Left lung (tissue), 10 donors: ENCODE measurements around the gene EIF4E2. TPM values are rescaled to one million over a fixed set of nuclear protein-coding genes. Genes with fewer than 3 reads are reported as not detected.

ENCODE experiments used
- ATAC-seq: fragments of 200-7000 bp; cut with Tn5 transposase; one replicate; pipeline ENCODE4 v1.9.1; 2020; ENCODE audit warnings: moderate library complexity
- DNase-seq, 4 donors: peaks; one replicate each; pipeline ENCODE4 v3.0.0-alpha.2; 2013 to 2020
- H3K27ac ChIP-seq, 2 donors: fragments of 200-600 bp; sonication (generic) in 1 of 2; one replicate each; pipeline versions ENCODE4 v1.5.0 to v1.8.0; 2020 to 2021
- H3K27me3 ChIP-seq, 2 donors: fragments of 200-600 bp; sonication (generic) in 1 of 2; one replicate each; pipeline versions ENCODE4 v1.5.0 to v1.8.0; 2020 to 2021
- H3K36me3 ChIP-seq, 2 donors: fragments of 200-600 bp; sonication (generic) in 1 of 2; one replicate each; pipeline versions ENCODE4 v1.5.0 to v1.8.0; 2020 to 2021
- H3K4me1 ChIP-seq, 2 donors: fragments of 200-600 bp; one replicate each; pipeline ENCODE4 v1.8.0; 2021
- H3K4me3 ChIP-seq, 2 donors: fragments of 200-600 bp; sonication (generic) in 1 of 2; one replicate each; pipeline versions ENCODE4 v1.5.0 to v1.8.0; 2020 to 2021; ENCODE audit warnings: mild to moderate bottlenecking in 1 of 2
- H3K9me3 ChIP-seq, 2 donors: fragments of 200-600 bp; sonication (generic) in 1 of 2; one replicate each; pipeline versions ENCODE4 v1.5.0 to v1.8.0; 2020 to 2021
- intact Hi-C, 2 donors: fragments of 100-400 bp; cut with DNase I; formaldehyde crosslinking; loops; one replicate each; pipeline versions ENCODE4 v1.11.2 to v1.14.2; 2022
- polyA plus RNA-seq, 6 donors: library from polyadenylated mRNA; unstranded; fragments of 120-200 nt; gene quantifications; one replicate each; pipeline ENCODE4 v1.2.1, GENCODE V29; 2013; ENCODE audit not compliant: insufficient read length in 6 of 6
- total RNA-seq, 2 donors: library from RNA; stranded (reverse); fragmentation: NEBNext Ultra II Directional; extraction: Animal tissue kit (Norgen Biotek cat#: 25700); gene quantifications; one replicate each; pipeline ENCODE4 v1.2.1, GENCODE V29; 2021
- TF ChIP-seq, protein P1 (sequence below), 2 donors: fragments of 200-600 bp; sonication (generic) in 1 of 2; IDR thresholded peaks; one replicate each; pipeline versions ENCODE4 v1.5.0 to v1.8.0; 2021; ENCODE audit warnings: antibody characterized with exemption in 2 of 2
- donor health status: DM: no; HTN: yes; CAD: no.
- donor health status: DM: no; HTN: no; CAD: no.

EIF4E2 gene
- total and polyA plus RNA-seq, 8 donors, result 67.4 to 108 (median 96.4) TPM

DNA sequence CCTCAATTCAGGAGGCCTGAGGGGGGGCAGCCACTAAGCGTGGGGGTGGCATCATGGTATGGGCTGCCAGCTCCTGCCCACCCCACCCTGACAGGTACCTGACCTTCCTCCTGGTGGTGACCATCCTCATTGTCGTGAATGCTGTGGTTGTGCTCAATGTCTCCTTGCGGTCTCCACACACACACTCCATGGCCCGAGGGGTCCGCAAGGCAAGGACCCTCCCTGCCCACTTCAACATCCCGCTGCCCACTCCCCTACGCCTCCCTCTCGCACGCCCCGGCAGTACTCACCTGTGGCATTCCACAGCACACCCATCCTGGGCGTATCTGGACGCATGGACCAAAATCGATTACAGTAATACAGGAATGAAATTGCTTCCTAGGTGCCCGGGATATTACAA, 7.0 kb upstream of the EIF4E2 start:
- H3K27ac ChIP-seq, result no peak overlapping the region
- intact Hi-C loops, result no loop called here
- TF ChIP-seq, protein P1, sequence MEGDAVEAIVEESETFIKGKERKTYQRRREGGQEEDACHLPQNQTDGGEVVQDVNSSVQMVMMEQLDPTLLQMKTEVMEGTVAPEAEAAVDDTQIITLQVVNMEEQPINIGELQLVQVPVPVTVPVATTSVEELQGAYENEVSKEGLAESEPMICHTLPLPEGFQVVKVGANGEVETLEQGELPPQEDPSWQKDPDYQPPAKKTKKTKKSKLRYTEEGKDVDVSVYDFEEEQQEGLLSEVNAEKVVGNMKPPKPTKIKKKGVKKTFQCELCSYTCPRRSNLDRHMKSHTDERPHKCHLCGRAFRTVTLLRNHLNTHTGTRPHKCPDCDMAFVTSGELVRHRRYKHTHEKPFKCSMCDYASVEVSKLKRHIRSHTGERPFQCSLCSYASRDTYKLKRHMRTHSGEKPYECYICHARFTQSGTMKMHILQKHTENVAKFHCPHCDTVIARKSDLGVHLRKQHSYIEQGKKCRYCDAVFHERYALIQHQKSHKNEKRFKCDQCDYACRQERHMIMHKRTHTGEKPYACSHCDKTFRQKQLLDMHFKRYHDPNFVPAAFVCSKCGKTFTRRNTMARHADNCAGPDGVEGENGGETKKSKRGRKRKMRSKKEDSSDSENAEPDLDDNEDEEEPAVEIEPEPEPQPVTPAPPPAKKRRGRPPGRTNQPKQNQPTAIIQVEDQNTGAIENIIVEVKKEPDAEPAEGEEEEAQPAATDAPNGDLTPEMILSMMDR (IDR thresholded peaks at IDR 0.05), result no peak
- H3K4me3 ChIP-seq, result no peak overlapping the region
- no peak for ATAC-seq
- H3K27me3 ChIP-seq, result peaks cover 0 to 26% of the 10 kb centered on the region in 2 donors
- no peak for DNase-seq
- peaks cover 0 to 20% of the 10 kb centered on the region in 2 donors for H3K4me1 ChIP-seq
- H3K36me3 ChIP-seq, result no peaks in the 10 kb centered on the region
- no peaks in the 10 kb centered on the region for H3K9me3 ChIP-seq

DNA sequence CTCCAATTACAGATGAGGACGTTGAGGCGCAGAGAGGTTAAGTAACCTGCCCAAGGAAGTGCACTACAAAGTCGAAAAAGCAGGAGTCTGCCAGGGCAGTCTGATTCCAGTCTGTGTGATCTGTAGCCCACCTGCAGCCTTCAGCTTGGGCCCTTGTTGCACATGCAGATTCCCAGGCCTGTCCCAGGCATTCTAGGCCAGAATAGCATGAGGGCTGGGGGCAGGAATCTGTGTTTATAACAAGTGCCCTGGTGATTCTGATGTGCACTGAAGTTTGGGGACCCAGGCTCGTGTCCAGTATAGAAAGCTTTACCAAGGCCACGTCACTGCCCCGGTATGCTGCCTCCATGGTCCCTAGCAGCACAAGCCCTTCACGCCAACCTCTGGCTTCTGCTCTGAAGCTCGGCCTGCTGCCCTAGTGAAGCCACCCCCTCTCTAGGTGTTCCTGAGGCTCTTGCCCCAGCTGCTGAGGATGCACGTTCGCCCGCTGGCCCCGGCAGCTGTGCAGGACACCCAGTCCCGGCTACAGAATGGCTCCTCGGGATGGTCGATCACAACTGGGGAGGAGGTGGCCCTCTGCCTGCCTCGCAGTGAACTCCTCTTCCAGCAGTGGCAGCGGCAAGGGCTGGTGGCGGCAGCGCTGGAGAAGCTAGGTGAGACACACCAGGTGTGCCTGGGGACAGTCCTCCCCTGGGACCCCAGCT, 6.4 kb upstream of the EIF4E2 start:
- no peak for ATAC-seq
- H3K9me3 ChIP-seq, result no peaks in the 10 kb centered on the region
- peak in 1 of 4 donors; percentile 70 for DNase-seq
- H3K36me3 ChIP-seq, result no peaks in the 10 kb centered on the region
- no peak overlapping the region for H3K4me3 ChIP-seq
- intact Hi-C loops, result no loop called here
- TF ChIP-seq, protein P1 (IDR thresholded peaks at IDR 0.05), result no peak
- H3K27ac ChIP-seq, result no peak overlapping the region
- peaks cover 0 to 16% of the 10 kb centered on the region in 2 donors for H3K4me1 ChIP-seq
- H3K27me3 ChIP-seq, result peaks cover 0 to 22% of the 10 kb centered on the region in 2 donors

DNA sequence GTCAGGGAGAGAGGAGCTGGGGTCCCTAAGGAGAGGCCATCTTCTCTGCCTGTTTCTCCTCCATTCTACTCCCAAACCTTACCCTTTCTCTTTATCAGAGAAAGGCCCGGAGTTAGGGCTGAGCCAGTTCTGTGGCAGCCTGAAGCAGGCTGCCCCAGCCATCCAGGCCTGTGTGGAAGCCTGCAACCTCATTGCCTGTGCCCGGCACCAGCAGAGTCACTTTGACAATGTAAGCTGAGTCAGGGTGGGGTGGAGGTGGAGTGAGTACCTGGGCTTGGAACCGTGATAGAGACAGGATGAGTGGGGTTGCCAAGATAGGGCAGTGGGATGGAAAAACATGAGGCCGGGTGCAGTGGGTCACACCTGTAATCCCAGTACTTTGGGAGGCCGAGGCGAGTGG, 5.8 kb upstream of the EIF4E2 start:
- Histone ChIP-seq H3K27ac (no peak overlapping the region), H3K4me1 (peaks cover 2 to 18% of the 10 kb centered on the region in 2 donors)
- intact Hi-C loops, result no loop called here

DNA sequence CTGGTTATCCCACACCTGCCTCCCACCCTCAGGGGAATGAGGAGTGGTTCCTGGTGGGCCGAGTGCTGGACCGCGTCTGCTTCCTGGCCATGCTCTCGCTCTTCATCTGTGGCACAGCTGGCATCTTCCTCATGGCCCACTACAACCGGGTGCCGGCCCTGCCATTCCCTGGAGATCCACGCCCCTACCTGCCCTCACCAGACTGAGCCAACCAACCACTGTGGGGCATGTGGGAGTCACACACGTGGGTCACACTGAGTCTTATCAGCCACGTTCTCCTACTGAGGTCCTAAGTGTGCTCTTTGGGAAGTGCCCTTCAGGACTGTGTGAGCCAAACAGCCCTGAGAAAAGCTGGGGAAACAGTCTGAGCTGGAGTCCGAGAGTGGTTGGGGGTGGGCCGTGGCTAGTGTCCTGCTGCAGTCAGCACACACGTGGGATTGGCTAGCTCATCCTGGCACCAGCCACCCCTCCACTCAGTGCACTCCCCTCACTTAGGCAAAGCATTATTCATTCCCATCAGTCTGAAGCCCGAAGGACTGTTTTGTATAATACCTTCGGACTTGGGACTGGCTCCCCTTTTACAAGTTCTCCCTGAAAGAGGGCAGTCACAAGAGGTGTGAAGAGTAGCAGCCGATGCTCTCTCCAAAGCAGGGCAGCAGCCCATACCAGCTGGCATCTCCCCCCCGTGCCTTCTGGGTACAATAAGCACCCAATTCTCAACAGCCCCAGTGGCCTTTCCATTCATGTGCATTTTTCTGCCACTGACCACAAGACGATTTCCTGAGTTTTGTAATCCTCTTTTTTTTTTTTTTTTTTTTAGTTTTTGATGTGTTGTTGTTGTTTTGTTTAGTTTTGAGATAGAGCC, 4.7 kb upstream of the EIF4E2 start:
- peak; percentile 47 for ATAC-seq
- intact Hi-C loops, result no loop called here
- H3K4me1 ChIP-seq, result peaks cover 3 to 20% of the 10 kb centered on the region in 2 donors
- TF ChIP-seq, protein P1 (IDR thresholded peaks at IDR 0.05), result no peak
- no peaks in the 10 kb centered on the region for H3K36me3 ChIP-seq
- H3K4me3 ChIP-seq, result no peak overlapping the region
- H3K27me3 ChIP-seq, result peaks cover 0 to 5% of the 10 kb centered on the region in 2 donors
- H3K27ac ChIP-seq, result no peak overlapping the region
- no peak for DNase-seq
- no peaks in the 10 kb centered on the region for H3K9me3 ChIP-seq

More for the DNA sequence above, 5.8 kb upstream of the EIF4E2 start:
- DNase-seq (no peak), ATAC-seq (no peak)
- H3K36me3 ChIP-seq, result no peaks in the 10 kb centered on the region
- TF ChIP-seq, protein P1 (IDR thresholded peaks at IDR 0.05), result no peak
- no peak overlapping the region for H3K4me3 ChIP-seq
- H3K9me3 ChIP-seq, result no peaks in the 10 kb centered on the region
- peaks cover 0 to 16% of the 10 kb centered on the region in 2 donors for H3K27me3 ChIP-seq

DNA sequence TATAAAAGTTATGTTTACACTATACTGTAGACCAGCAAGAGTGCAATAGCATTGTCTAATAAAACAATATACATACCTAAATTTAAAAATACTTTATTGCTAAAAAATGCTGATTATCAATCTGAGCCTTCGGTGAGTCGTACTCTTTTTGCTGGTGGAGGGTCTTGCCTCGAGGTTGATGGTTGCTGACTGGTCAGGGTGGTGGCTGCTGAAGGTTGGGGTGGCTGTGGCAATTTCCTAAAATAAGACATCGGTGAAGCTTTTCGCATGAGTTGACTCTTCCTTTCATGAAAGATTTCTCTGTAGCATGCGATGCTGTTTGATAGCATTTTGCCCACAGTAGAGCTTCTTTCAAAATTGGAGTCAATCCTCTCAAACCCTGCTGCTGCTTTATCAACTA, 2.5 kb upstream of the EIF4E2 start:
- H3K4me3 ChIP-seq, result no peak overlapping the region
- DNase-seq (no peak), ATAC-seq (no peak)
- intact Hi-C loops, result no loop called here
- peaks cover 9 to 38% of the 10 kb centered on the region in 2 donors for H3K4me1 ChIP-seq
- no peaks in the 10 kb centered on the region for H3K27me3 ChIP-seq
- H3K27ac ChIP-seq, result no peak overlapping the region
- no peaks in the 10 kb centered on the region for H3K36me3 ChIP-seq
- no peaks in the 10 kb centered on the region for H3K9me3 ChIP-seq
- TF ChIP-seq, protein P1 (IDR thresholded peaks at IDR 0.05), result no peak
